HepG2 (cell line): ENCODE results near the gene ITGB2. TPM values are rescaled to one million over a fixed set of nuclear protein-coding genes. Genes with fewer than 3 reads are reported as not detected.

Source experiments
- ATF3 ChIP-seq: sonication (generic); formaldehyde crosslinking; IDR thresholded peaks from 2 replicates; pipeline ENCODE4 v1.4.0; 2020; ENCODE audit warnings: missing genetic modification reagents
- EEA1 ChIP-seq: sonication (generic); formaldehyde crosslinking; IDR thresholded peaks from 2 replicates; pipeline ENCODE4 v1.5.1; 2020; ENCODE audit warnings: mild to moderate bottlenecking, missing genetic modification reagents, borderline replicate concordance
- GABPA ChIP-seq, 2 experiments: IDR thresholded peaks; 2 replicates each; pipeline ENCODE4 v1.6.1; 2011 to 2016; ENCODE audit warnings: low read depth in 2 of 2, low read length in 1 of 2, missing biosample characterization in 1 of 2, missing genetic modification characterization in 1 of 2
- HBP1 ChIP-seq: IDR thresholded peaks from 2 replicates; pipeline ENCODE4 v1.6.1; 2016; ENCODE audit warnings: low read depth, control low read depth
- HCFC1 ChIP-seq: fragments of 150-350 bp; IDR thresholded peaks from 2 replicates; pipeline ENCODE4 v1.6.1; 2014; ENCODE audit warnings: low read depth, low read length
- HINFP ChIP-seq: sonication (generic); formaldehyde crosslinking; IDR thresholded peaks from 2 replicates; pipeline ENCODE4 v1.4.0; 2020; ENCODE audit warnings: low read depth, mild to moderate bottlenecking, missing genetic modification reagents
- IKZF5 ChIP-seq: IDR thresholded peaks from 2 replicates; pipeline ENCODE4 v1.6.1; 2018; ENCODE audit warnings: missing genetic modification reagents, mild to moderate bottlenecking, missing compliant biosample characterization
- KAT7 ChIP-seq: IDR thresholded peaks from 2 replicates; pipeline ENCODE4 v1.6.1; 2018; ENCODE audit warnings: borderline replicate concordance, missing compliant biosample characterization
- TAF1 ChIP-seq: sonication (generic); formaldehyde crosslinking; IDR thresholded peaks from 2 replicates; pipeline ENCODE4 v1.4.0; 2020; ENCODE audit warnings: missing genetic modification reagents
- THAP9 ChIP-seq: sonication (generic); formaldehyde crosslinking; IDR thresholded peaks from 2 replicates; pipeline ENCODE4; 2020; ENCODE audit warnings: missing genetic modification reagents, mild to moderate bottlenecking, borderline replicate concordance
- U2AF1 ChIP-seq: fragments of 200-400 bp; formaldehyde crosslinking; optimal IDR thresholded peaks from 2 replicates; pipeline ENCODE3; 2017; ENCODE audit warnings: mild to moderate bottlenecking, low read depth, low read length
- ZBTB42 ChIP-seq: sonication (generic); formaldehyde crosslinking; IDR thresholded peaks from 2 replicates; pipeline ENCODE4 v1.5.0; 2020; ENCODE audit warnings: mild to moderate bottlenecking, missing genetic modification reagents
- ZC3H13 ChIP-seq: sonication (generic); formaldehyde crosslinking; IDR thresholded peaks from 2 replicates; pipeline ENCODE4 v1.8.1; 2023; ENCODE audit warnings: mild to moderate bottlenecking, missing genetic modification reagents, moderate library complexity
- ZFP82 ChIP-seq: sonication (generic); formaldehyde crosslinking; IDR thresholded peaks from 2 replicates; pipeline ENCODE4 v1.5.1; 2020; ENCODE audit warnings: mild to moderate bottlenecking, missing genetic modification reagents, borderline replicate concordance
- ZNF101 ChIP-seq: sonication (generic); formaldehyde crosslinking; IDR thresholded peaks from 2 replicates; pipeline ENCODE4 v1.4.0; 2020; ENCODE audit warnings: mild to moderate bottlenecking, low read depth, missing genetic modification reagents, borderline replicate concordance
- ZNF572 ChIP-seq: sonication (generic); formaldehyde crosslinking; IDR thresholded peaks from 2 replicates; pipeline ENCODE4 v1.5.1; 2020; ENCODE audit warnings: mild to moderate bottlenecking, missing genetic modification reagents
- ZNF598 ChIP-seq: sonication (generic); formaldehyde crosslinking; IDR thresholded peaks from 2 replicates; pipeline ENCODE4 v1.5.1; 2020; ENCODE audit warnings: mild to moderate bottlenecking, missing genetic modification reagents, borderline replicate concordance
- ZNF616 ChIP-seq: sonication (generic); formaldehyde crosslinking; IDR thresholded peaks from 2 replicates; pipeline ENCODE4 v1.5.0; 2020; ENCODE audit warnings: low read depth, mild to moderate bottlenecking, missing genetic modification reagents
- ZNF674 ChIP-seq: sonication (generic); formaldehyde crosslinking; IDR thresholded peaks from 2 replicates; pipeline ENCODE4 v1.5.0; 2020; ENCODE audit warnings: low read depth, mild to moderate bottlenecking, missing genetic modification reagents
- ZNF746 ChIP-seq: sonication (generic); formaldehyde crosslinking; IDR thresholded peaks from 2 replicates; pipeline ENCODE4 v1.8.0; 2022; ENCODE audit warnings: mild to moderate bottlenecking, missing genetic modification reagents
- ZNF749 ChIP-seq: sonication (generic); formaldehyde crosslinking; IDR thresholded peaks from 2 replicates; pipeline ENCODE4 v1.8.0; 2022; ENCODE audit warnings: mild to moderate bottlenecking, missing genetic modification reagents, moderate library complexity, borderline replicate concordance
- polyA plus RNA-seq, 8 experiments: library from polyadenylated mRNA; depleted of rRNA in 3 of 8; stranded (reverse) in 7 of 8; unstranded in 1 of 8; fragments of >200 nt; fragmentation: Illumina TruSeq in 4 of 8; extraction: Trizol in 4 of 8; gene quantifications; 2 replicates each; pipeline versions ENCODE4 v1.2.1 to v1.2.3, GENCODE V29; 2011 to 2016; ENCODE audit warnings: low read depth in 4 of 8, missing spikeins in 1 of 8, mixed read lengths in 1 of 8; ENCODE audit not compliant: insufficient read depth in 1 of 8
- total RNA-seq, 5 experiments: library from RNA; depleted of rRNA; stranded (reverse); fragments of >200 nt; fragmentation: Illumina TruSeq; extraction: Trizol; gene quantifications; 2 replicates each; pipeline ENCODE4 v1.2.3, GENCODE V29; 2016; ENCODE audit warnings: low read depth in 1 of 5

Gene ITGB2
- total and polyA plus RNA-seq, 2 of the 13 experiments (the other 11 are each of a cell fraction or from before 2014, with no cell fraction given) = 4.2 to 18.0 TPM

GRCh38 chr21:44873356-44874239, 47.1 kb downstream of the ITGB2 start, which contains the start of gene PTTG1IP (continued):
- TF ChIP-seq GABPA (IDR thresholded peaks at IDR 0.05; ENCODE audit: low read depth, low read length) (no peak), GABPA (CRISPR knock-in tag; IDR thresholded peaks at IDR 0.05; ENCODE audit: low read depth) (no peak), ZNF674 (CRISPR knock-in tag) (peak; percentile 87; the same call in 1 of the 2 replicates), ZFP82 (no peak; the same call in 1 of the 2 replicates), EEA1 (CRISPR knock-in tag) (peak; percentile 33; the same call in 1 of the 2 replicates), THAP9 (CRISPR knock-in tag) (no peak), ZNF749 (CRISPR knock-in tag) (peak; percentile 86; the same call in 1 of the 2 replicates), ZNF572 (no peak), ZNF616 (CRISPR knock-in tag) (peak; percentile 66; the same call in 1 of the 2 replicates), IKZF5 (CRISPR knock-in tag) (peak; percentile 37; the same call in 1 of the 2 replicates), ZNF598 (CRISPR knock-in tag) (peak; percentile 41; the same call in 1 of the 2 replicates), KAT7 (CRISPR knock-in tag) (no peak), ZC3H13 (CRISPR knock-in tag) (peak; percentile 48), ZNF101 (CRISPR knock-in tag) (no peak), HCFC1 (no peak), U2AF1 (no peak), HINFP (CRISPR knock-in tag) (peak; percentile 76; the same call in 1 of the 2 replicates), TAF1 (CRISPR knock-in tag) (peak; percentile 89), HBP1 (CRISPR knock-in tag) (no peak), ATF3 (CRISPR knock-in tag) (no peak; the same call in 1 of the 2 replicates), ZBTB42 (no peak), ZNF746 (no peak)
